ENCODE results near the gene PLTP. TPM values are rescaled to one million over a fixed set of nuclear protein-coding genes. Genes with fewer than 3 reads are reported as not detected.

The PLTP gene
- total RNA-seq, 1 experiment from 2014 or later: 62.5 TPM

GRCh38 chr20:45947110-45947866 is 35.3 kb upstream of the PLTP start:
- H2BK5ac ChIP-seq (ENCODE audit: insufficient read length, low read length): no peak overlapping the region
- H3K56ac ChIP-seq (ENCODE audit: insufficient read length, low read depth, low read length): no peak overlapping the region
- no peak overlapping the region for H4K91ac ChIP-seq (ENCODE audit: insufficient read length, low read depth, low read length)
- H3K79me1 ChIP-seq (ENCODE audit: insufficient read depth, low read depth, low read length, poor library complexity, severe bottlenecking): no peaks in the 10 kb centered on the region
- H3K27ac ChIP-seq (ENCODE audit: insufficient read length, low read depth, low read length): no peak overlapping the region
- no peaks in the 10 kb centered on the region for H3K79me2 ChIP-seq (ENCODE audit: insufficient read depth, low read length)
- no peak overlapping the region for H2BK120ac ChIP-seq (ENCODE audit: low read depth, low read length, poor library complexity, severe bottlenecking)
- H4K20me1 ChIP-seq (ENCODE audit: control insufficient read depth, insufficient read depth, insufficient read length): peaks cover 2% of the 10 kb centered on the region
- no peak overlapping the region for H2BK15ac ChIP-seq (ENCODE audit: low read depth, low read length)
- no peaks in the 10 kb centered on the region for H3K9me3 ChIP-seq (ENCODE audit: control insufficient read depth, low read depth, low read length)
- H4K8ac ChIP-seq (replicated peaks; ENCODE audit: insufficient read length, low read depth, low read length): no peak overlapping the region
- no peak overlapping the region for H2BK20ac ChIP-seq (ENCODE audit: low read depth, low read length, poor library complexity, severe bottlenecking)
- no peaks in the 10 kb centered on the region for H3K27me3 ChIP-seq (ENCODE audit: insufficient read depth, low read length)
- H2AK5ac ChIP-seq (ENCODE audit: insufficient read length, low read length): no peak overlapping the region
- DNase-seq: no peak
- no CpG with 5 or more reads among the region's 29 CpGs for WGBS (ENCODE audit: extremely low coverage, insufficient read length, low lambda C conversion rate)
- H3K18ac ChIP-seq (ENCODE audit: insufficient read length, low read depth, low read length): no peak overlapping the region
- no peak for TF ChIP-seq CTCF (conservative IDR thresholded peaks at IDR 0.05)
- 0 out of 4 replicates have a peak, but pooled peaks cover 0 to 4% of the 10 kb centered on the region in 2 experiments for H3K4me1 Mint-ChIP-seq
- no peak overlapping the region for H2BK12ac ChIP-seq (ENCODE audit: insufficient read length, low read depth, low read length)
- H3K4me1 ChIP-seq (ENCODE audit: insufficient read depth, low read length): no peaks in the 10 kb centered on the region
- H3K14ac ChIP-seq (ENCODE audit: insufficient read depth, low read length): no peak overlapping the region
- H4K5ac ChIP-seq (ENCODE audit: insufficient read length, low read depth, low read length): no peak overlapping the region
- H3K4me2 ChIP-seq (ENCODE audit: insufficient read depth, insufficient read length, low read length): no peak overlapping the region
- no peak overlapping the region for H2AFZ ChIP-seq (ENCODE audit: low read length)
- H3K4ac ChIP-seq (ENCODE audit: low read depth, low read length): no peak overlapping the region
- H3K9me3 Mint-ChIP-seq: no peaks in the 10 kb centered on the region
- no peak overlapping the region for H3K23ac ChIP-seq (ENCODE audit: insufficient read length, low read depth, low read length)
- no peak overlapping the region for H3K9ac ChIP-seq (ENCODE audit: extremely low read depth, insufficient read length, low read length)
- no peaks in the 10 kb centered on the region for H3K23me2 ChIP-seq (ENCODE audit: insufficient read length, low read depth, low read length, poor library complexity, severe bottlenecking)
- H3K27ac Mint-ChIP-seq: no peak overlapping the region
- H3K27me3 Mint-ChIP-seq (ENCODE audit: low read depth): no peaks in the 10 kb centered on the region; the same call in 1 of the 2 replicates
- no peak overlapping the region for H3T11ph ChIP-seq (ENCODE audit: low read length)
- peaks cover 32 to 84% (median 58%) of the 10 kb centered on the region in 3 experiments; a peak in 6 of 7 replicates for H3K36me3 Mint-ChIP-seq (ENCODE audit: insufficient read depth in 1 of 3, low read depth in 3 of 3)
- no peak overlapping the region for H3K4me3 Mint-ChIP-seq
